ENCODE measurements around the gene CST6.

CST6 gene

GRCh38 chr11:65972116-65972515 is 39.7 kb upstream of the CST6 start:
- peaks cover 2% of the 10 kb centered on the region for H4K20me1 ChIP-seq (ENCODE audit: insufficient read depth, low read length, poor library complexity, severe bottlenecking)

GRCh38 chr11:65973439-65974110 is 38.2 kb upstream of the CST6 start:
- Histone ChIP-seq H3K27me3 (ENCODE audit: insufficient read depth, low read length, poor library complexity, severe bottlenecking) (no peaks in the 10 kb centered on the region), H3K4me3 (ENCODE audit: low read length, poor library complexity, severe bottlenecking) (no peak overlapping the region), H2AFZ (ENCODE audit: low read length) (no peak overlapping the region), H3K36me3 (ENCODE audit: insufficient read depth, low read length) (peaks cover 54% of the 10 kb centered on the region; the same call in 1 of the 2 replicates), H3K4me1 (ENCODE audit: insufficient read depth, low read length, poor library complexity, severe bottlenecking) (no peaks in the 10 kb centered on the region), H3K79me2 (ENCODE audit: insufficient read depth, low read length) (no peaks in the 10 kb centered on the region), H3K9ac (ENCODE audit: low read depth, low read length, poor library complexity, severe bottlenecking) (no peak overlapping the region), H3F3A (ENCODE audit: low read depth) (no peaks in the 10 kb centered on the region), H3K9me2 (replicated peaks; ENCODE audit: low read depth, low read length) (no peaks in the 10 kb centered on the region), H3K4me2 (ENCODE audit: low read depth, low read length, poor library complexity, severe bottlenecking) (no peak overlapping the region), H3K9me3 (ENCODE audit: insufficient read depth, low read depth, low read length) (no peaks in the 10 kb centered on the region), H4K20me1 (ENCODE audit: insufficient read depth, low read length, poor library complexity, severe bottlenecking) (peaks cover 2% of the 10 kb centered on the region)
- no peak for TF ChIP-seq EZH2phosphoT487 (IDR thresholded peaks at IDR 0.05; ENCODE audit: borderline replicate concordance)
- no peak for TF ChIP-seq CTCF (conservative IDR thresholded peaks at IDR 0.05; ENCODE audit: low read length)

More at GRCh38 chr11:65972116-65972515, 39.7 kb upstream of the CST6 start:
- Histone ChIP-seq H3K9ac (ENCODE audit: low read depth, low read length, poor library complexity, severe bottlenecking) (no peak overlapping the region), H3K79me2 (ENCODE audit: insufficient read depth, low read length) (no peaks in the 10 kb centered on the region), H3K4me3 (ENCODE audit: low read length, poor library complexity, severe bottlenecking) (no peak overlapping the region), H3K9me3 (ENCODE audit: insufficient read depth, low read depth, low read length) (no peaks in the 10 kb centered on the region), H3K9me2 (replicated peaks; ENCODE audit: low read depth, low read length) (no peaks in the 10 kb centered on the region), H3K27me3 (ENCODE audit: insufficient read depth, low read length, poor library complexity, severe bottlenecking) (no peaks in the 10 kb centered on the region), H2AFZ (ENCODE audit: low read length) (no peak overlapping the region), H3K36me3 (ENCODE audit: insufficient read depth, low read length) (peaks cover 53% of the 10 kb centered on the region; the same call in 1 of the 2 replicates), H3F3A (ENCODE audit: low read depth) (no peaks in the 10 kb centered on the region), H3K4me2 (ENCODE audit: low read depth, low read length, poor library complexity, severe bottlenecking) (no peak overlapping the region), H3K4me1 (ENCODE audit: insufficient read depth, low read length, poor library complexity, severe bottlenecking) (no peaks in the 10 kb centered on the region)
- TF ChIP-seq CTCF (conservative IDR thresholded peaks at IDR 0.05; ENCODE audit: low read length) (no peak), EZH2phosphoT487 (IDR thresholded peaks at IDR 0.05; ENCODE audit: borderline replicate concordance) (no peak)

- Histone ChIP-seq H3F3A (ENCODE audit: low read depth) (no peaks in the 10 kb centered on the region), H3K4me3 (ENCODE audit: low read length, poor library complexity, severe bottlenecking) (no peak overlapping the region), H3K9ac (ENCODE audit: low read depth, low read length, poor library complexity, severe bottlenecking) (no peak overlapping the region), H2AFZ (ENCODE audit: low read length) (no peak overlapping the region), H4K20me1 (ENCODE audit: insufficient read depth, low read length, poor library complexity, severe bottlenecking) (peaks cover 2% of the 10 kb centered on the region), H3K9me2 (replicated peaks; ENCODE audit: low read depth, low read length) (no peaks in the 10 kb centered on the region), H3K79me2 (ENCODE audit: insufficient read depth, low read length) (no peaks in the 10 kb centered on the region), H3K4me1 (ENCODE audit: insufficient read depth, low read length, poor library complexity, severe bottlenecking) (no peaks in the 10 kb centered on the region), H3K27me3 (ENCODE audit: insufficient read depth, low read length, poor library complexity, severe bottlenecking) (no peaks in the 10 kb centered on the region), H3K9me3 (ENCODE audit: insufficient read depth, low read depth, low read length) (no peaks in the 10 kb centered on the region), H3K36me3 (ENCODE audit: insufficient read depth, low read length) (peaks cover 51% of the 10 kb centered on the region; the same call in 1 of the 2 replicates), H3K4me2 (ENCODE audit: low read depth, low read length, poor library complexity, severe bottlenecking) (no peak overlapping the region)
- TF ChIP-seq CTCF (conservative IDR thresholded peaks at IDR 0.05; ENCODE audit: low read length) (no peak), EZH2phosphoT487 (IDR thresholded peaks at IDR 0.05; ENCODE audit: borderline replicate concordance) (no peak)
Measured at GRCh38 chr11:65975771-65976170, 36.0 kb upstream of the CST6 start.
